ENCODE results near the gene OR5AP2.
"Not testable (repeated sequence)": the region's sequence is repeated elsewhere in the genome, so short reads cannot be mapped to it uniquely, and the experiment has no call there.

OR5AP2 gene

GRCh38 chr11:56642339-56642738, at the start of gene OR5AP2:
OR5AP2 (minus strand) TSS chr11:56642439; CDS start chr11:56642439, 0 bp downstream.
- no peak for DNase-seq

GRCh38 chr11:56691179-56691578, 48.9 kb upstream of the OR5AP2 start:
- not testable (repeated sequence) for DNase-seq

- no peak for DNase-seq
These were observed 46.4 kb upstream of the OR5AP2 start for GRCh38 chr11:56688554-56689100.

GRCh38 chr11:56670984-56671383, 28.7 kb upstream of the OR5AP2 start:
- DNase-seq = no peak

- no peak for DNase-seq
These were observed 21.1 kb upstream of the OR5AP2 start, which contains the start of gene OR5AR1 for GRCh38 chr11:56663386-56663785. OR5AR1 (plus strand) TSS chr11:56663686; CDS start chr11:56663686, 0 bp downstream.

GRCh38 chr11:56659755-56660154, 17.5 kb upstream of the OR5AP2 start:
- no peak for DNase-seq

- no peak for DNase-seq
These were observed 4.7 kb downstream of the OR5AP2 start for GRCh38 chr11:56637500-56637899.

- DNase-seq = no peak
These were observed 5.4 kb downstream of the OR5AP2 start for GRCh38 chr11:56636861-56637260.

GRCh38 chr11:56632329-56632728, 9.9 kb downstream of the OR5AP2 start:
- DNase-seq = no peak

GRCh38 chr11:56625946-56626345, 16.3 kb downstream of the OR5AP2 start:
- no peak for DNase-seq

- no peak for DNase-seq
These were observed 17.6 kb downstream of the OR5AP2 start for GRCh38 chr11:56624661-56625110.

- no peak for DNase-seq
These were observed 31.1 kb downstream of the OR5AP2 start for GRCh38 chr11:56611174-56611573.

GRCh38 chr11:56592088-56592717, 50.0 kb downstream of the OR5AP2 start:
- not testable (repeated sequence) for DNase-seq

Data from NCI-H2029 treated with DMSO at 0.1 percent for 48 hours (cell line).